K562 (cell line): ENCODE results near the gene NINJ2. TPM values are rescaled to one million over a fixed set of nuclear protein-coding genes. Genes with fewer than 3 reads are reported as not detected.
A peak's percentile ranks its signal among the peaks of the same experiment; 100 is the strongest.

ENCODE experiments used
- ARID1B ChIP-seq: fragments of 450-650 bp; IDR thresholded peaks from 2 replicates; pipeline ENCODE4 v1.6.1; 2016; ENCODE audit warnings: antibody characterized with exemption, mild to moderate bottlenecking, inconsistent platforms
- ARID2 ChIP-seq: fragments of 450-650 bp; IDR thresholded peaks from 2 replicates; pipeline ENCODE4 v1.6.1; 2017; ENCODE audit warnings: antibody characterized with exemption, mild to moderate bottlenecking
- ATF3 ChIP-seq, 2 experiments: fragments of 450-650 bp in 1 of 2; sonication (generic) in 1 of 2; formaldehyde crosslinking in 1 of 2; IDR thresholded peaks in 1 of 2; conservative IDR thresholded peaks in 1 of 2; 2 replicates each; pipeline versions ENCODE4 v1.6.1 to v1.8.1; 2016 to 2023; ENCODE audit warnings: mild to moderate bottlenecking in 2 of 2, moderate library complexity in 2 of 2, inconsistent platforms in 1 of 2, missing genetic modification reagents in 1 of 2
- BRF1 ChIP-seq: IDR thresholded peaks from 3 replicates; pipeline ENCODE4 v1.6.1; 2011; ENCODE audit warnings: borderline replicate concordance, mild to moderate bottlenecking; ENCODE audit not compliant: insufficient read length; ENCODE audit errors: extremely low read depth
- CBFA2T2 ChIP-seq: fragments of 450-650 bp; conservative IDR thresholded peaks from 2 replicates; pipeline ENCODE4 v1.6.1; 2017; ENCODE audit warnings: mild to moderate bottlenecking
- CCNT2 ChIP-seq: IDR thresholded peaks from 2 replicates; pipeline ENCODE4 v1.6.1; 2011; ENCODE audit warnings: borderline replicate concordance, low read depth, mild to moderate bottlenecking, moderate library complexity, mixed read lengths, low read length; ENCODE audit not compliant: insufficient read length; ENCODE audit errors: extremely low read depth
- E2F8 ChIP-seq: fragments of 450-650 bp; IDR thresholded peaks from 2 replicates; pipeline ENCODE4 v1.7.1; 2018; ENCODE audit warnings: mild to moderate bottlenecking, low read depth; ENCODE audit not compliant: partially characterized antibody
- NR1H2 ChIP-seq: sonication (generic); formaldehyde crosslinking; IDR thresholded peaks from 2 replicates; pipeline ENCODE4 v1.4.0; 2020; ENCODE audit warnings: mild to moderate bottlenecking, missing genetic modification reagents
- POLR2AphosphoS5 ChIP-seq: IDR thresholded peaks from 2 replicates; pipeline ENCODE4 v1.6.1; 2011; ENCODE audit warnings: mild to moderate bottlenecking, low read depth, low read length, moderate library complexity; ENCODE audit not compliant: control insufficient read depth, insufficient read depth
- PRPF4 ChIP-seq: fragments of 200-400 bp; formaldehyde crosslinking; IDR thresholded peaks from one replicate; pipeline ENCODE4 v1.6.1; 2017; ENCODE audit warnings: low read length, low read depth, mild to moderate bottlenecking; ENCODE audit not compliant: insufficient read depth, poor library complexity, severe bottlenecking
- SAFB ChIP-seq: fragments of 200-400 bp; formaldehyde crosslinking; IDR thresholded peaks from 2 replicates; pipeline ENCODE4 v1.6.1; 2017; ENCODE audit warnings: low read depth, low read length, borderline replicate concordance
- SMARCB1 ChIP-seq: IDR thresholded peaks from 2 replicates; pipeline ENCODE4 v1.6.1; 2011; ENCODE audit warnings: improper control_type of control experiment, low read depth; ENCODE audit not compliant: insufficient read length
- TRIM28 ChIP-seq: fragments of 450-650 bp; IDR thresholded peaks from 2 replicates; pipeline ENCODE4 v1.6.1; 2017
- ZFX ChIP-seq: sonication (generic); formaldehyde crosslinking; IDR thresholded peaks from 2 replicates; pipeline ENCODE4 v1.8.0; 2022; ENCODE audit warnings: mild to moderate bottlenecking, missing genetic modification reagents, moderate library complexity
- ZKSCAN1 ChIP-seq: fragments of 150-350 bp; IDR thresholded peaks from 2 replicates; pipeline ENCODE4 v1.6.1; 2016; ENCODE audit warnings: low read depth, low read length
- ZNF121 ChIP-seq: sonication (generic); formaldehyde crosslinking; conservative IDR thresholded peaks from 2 replicates; pipeline ENCODE4 v1.8.0; 2022; ENCODE audit warnings: missing genetic modification reagents
- ZNF354B ChIP-seq: fragments of 250-450 bp; sonication (Bioruptor Pico); IDR thresholded peaks from 2 replicates; pipeline ENCODE4 v1.4.0; 2020
- ZNF592 ChIP-seq: fragments of 450-650 bp; IDR thresholded peaks from 2 replicates; pipeline ENCODE4 v1.6.1; 2017; ENCODE audit warnings: antibody characterized with exemption, mild to moderate bottlenecking
- ZNF75A ChIP-seq: fragments of 450-650 bp; formaldehyde crosslinking; IDR thresholded peaks from 2 replicates; pipeline ENCODE4 v1.4.0; 2020; ENCODE audit warnings: mild to moderate bottlenecking
- polyA plus RNA-seq, 8 experiments: library from polyadenylated mRNA; depleted of rRNA in 4 of 8; stranded (reverse) in 5 of 8; unstranded in 3 of 8; fragments of >200 nt; fragmentation: Nextera tagmentation in 2 of 8; fragmentation: Illumina TruSeq in 1 of 8; extraction: Ambion mirVana in 2 of 8; extraction: Trizol in 1 of 8; gene quantifications; 2 replicates each; pipeline versions ENCODE4 v1.2.1 to v1.2.3, GENCODE V29; 2011 to 2014; ENCODE audit warnings: inconsistent platforms in 1 of 8, missing spikeins in 1 of 8
- total RNA-seq, 7 experiments: library from RNA; depleted of rRNA in 6 of 7; stranded (reverse); fragments of >200 nt in 6 of 7; fragmentation: Illumina TruSeq in 2 of 7; extraction: Trizol in 2 of 7; gene quantifications; 2 replicates each; pipeline versions ENCODE4 v1.2.1 to v1.2.3, GENCODE V29; 2011 to 2021; ENCODE audit warnings: low replicate concordance in 1 of 7

The NINJ2 gene
- total and polyA plus RNA-seq, 9 of the 15 experiments (the other 6 are each of a cell fraction or from before 2014, with no cell fraction given): 2.6 to 16.0 (median 4.5) TPM

GRCh38 chr12:587132-588023 is 75.9 kb downstream of the NINJ2 start (continued):
- TF ChIP-seq CCNT2 (no peak), POLR2AphosphoS5 (peak; percentile 43; the same call in 1 of the 2 replicates), ZNF75A (CRISPR knock-in tag) (no peak), SAFB (no peak), ARID2 (no peak), ZKSCAN1 (no peak), ZNF121 (CRISPR knock-in tag) (no peak), BRF1 (no peak), ZNF354B (no peak), PRPF4 (no peak), E2F8 (no peak), CBFA2T2 (peak; percentile 68), NR1H2 (CRISPR knock-in tag) (no peak), ARID1B (peak; percentile 66; the same call in 1 of the 2 replicates), SMARCB1 (no peak), ATF3 (IDR thresholded peaks at IDR 0.05) (no peak), ATF3 (CRISPR knock-in tag; conservative IDR thresholded peaks at IDR 0.05) (no peak), ZFX (0 out of 2 replicates have a peak, but pooled peaks have one; percentile 16), TRIM28 (no peak), ZNF592 (peak; percentile 53)
